ENCODE results near the gene PDZK1. TPM values are rescaled to one million over a fixed set of nuclear protein-coding genes. Genes with fewer than 3 reads are reported as not detected.

The PDZK1 gene
- total RNA-seq, 1 donor from 2014 or later = 12.2 TPM

- Mint-ChIP-seq H3K27me3 (peaks cover 13% of the 10 kb centered on the region), H3K27ac (no peak overlapping the region), H3K36me3 (no peaks in the 10 kb centered on the region), H3K4me3 (no peak overlapping the region), H3K4me1 (ENCODE audit: unreplicated experiment) (no peaks in the 10 kb centered on the region), H3K9me3 (no peaks in the 10 kb centered on the region)
- no peak for DNase-seq (ENCODE audit: extremely low spot score, unreplicated experiment)
- TF ChIP-seq CTCF (conservative IDR thresholded peaks at IDR 0.05) = no peak
Observed at GRCh38 chr1:145696630-145696960, 10.6 kb downstream of the PDZK1 start.

GRCh38 chr1:145695821-145696629 lies 11.1 kb downstream of the PDZK1 start:
- Mint-ChIP-seq H3K4me3 (no peak overlapping the region), H3K4me1 (ENCODE audit: unreplicated experiment) (no peaks in the 10 kb centered on the region), H3K27ac (no peak overlapping the region), H3K27me3 (peaks cover 13% of the 10 kb centered on the region), H3K36me3 (no peaks in the 10 kb centered on the region), H3K9me3 (no peaks in the 10 kb centered on the region)
- DNase-seq (ENCODE audit: extremely low spot score, unreplicated experiment) = no peak
- TF ChIP-seq CTCF (conservative IDR thresholded peaks at IDR 0.05) = no peak

GRCh38 chr1:145692785-145693443 lies 14.3 kb downstream of the PDZK1 start:
- Mint-ChIP-seq H3K36me3 (peaks cover 5% of the 10 kb centered on the region), H3K4me1 (ENCODE audit: unreplicated experiment) (no peaks in the 10 kb centered on the region), H3K4me3 (no peak overlapping the region), H3K27me3 (peaks cover 3% of the 10 kb centered on the region), H3K9me3 (no peaks in the 10 kb centered on the region), H3K27ac (no peak overlapping the region)
- no peak for DNase-seq (ENCODE audit: extremely low spot score, unreplicated experiment)
- no peak for TF ChIP-seq CTCF (conservative IDR thresholded peaks at IDR 0.05)

- no peak for DNase-seq (ENCODE audit: extremely low spot score, unreplicated experiment)
- no peak for TF ChIP-seq CTCF (conservative IDR thresholded peaks at IDR 0.05)
- peaks cover 3% of the 10 kb centered on the region for H3K27me3 Mint-ChIP-seq
- H3K4me3 Mint-ChIP-seq = no peak overlapping the region
- no peak overlapping the region for H3K27ac Mint-ChIP-seq
- H3K36me3 Mint-ChIP-seq = peaks cover 5% of the 10 kb centered on the region
- no peaks in the 10 kb centered on the region for H3K4me1 Mint-ChIP-seq (ENCODE audit: unreplicated experiment)
- no peaks in the 10 kb centered on the region for H3K9me3 Mint-ChIP-seq
Observed at GRCh38 chr1:145690587-145691558, 16.3 kb downstream of the PDZK1 start.

GRCh38 chr1:145689922-145690321 lies 17.2 kb downstream of the PDZK1 start:
- no peak for DNase-seq (ENCODE audit: extremely low spot score, unreplicated experiment)
- peaks cover 3% of the 10 kb centered on the region for H3K27me3 Mint-ChIP-seq
- H3K36me3 Mint-ChIP-seq = peaks cover 5% of the 10 kb centered on the region
- no peaks in the 10 kb centered on the region for H3K4me1 Mint-ChIP-seq (ENCODE audit: unreplicated experiment)
- no peaks in the 10 kb centered on the region for H3K9me3 Mint-ChIP-seq
- H3K4me3 Mint-ChIP-seq = no peak overlapping the region
- TF ChIP-seq CTCF (conservative IDR thresholded peaks at IDR 0.05) = no peak
- no peak overlapping the region for H3K27ac Mint-ChIP-seq

Data from type B pancreatic cell (in vitro differentiated cells).